HepG2 (cell line): ENCODE results near the gene PPP1R14D. TPM values are rescaled to one million over a fixed set of nuclear protein-coding genes. Genes with fewer than 3 reads are reported as not detected.

Source experiments
- ATM ChIP-seq: fragments of 450-650 bp; IDR thresholded peaks from 2 replicates; pipeline ENCODE4 v1.7.1; 2017; ENCODE audit warnings: mild to moderate bottlenecking, borderline replicate concordance
- FOXA3 ChIP-seq: IDR thresholded peaks from 2 replicates; pipeline ENCODE4 v1.6.1; 2016; ENCODE audit warnings: missing genetic modification reagents, missing compliant biosample characterization
- GATAD2A ChIP-seq: IDR thresholded peaks from 2 replicates; pipeline ENCODE4 v1.6.1; 2016
- HNRNPLL ChIP-seq: fragments of 200-400 bp; formaldehyde crosslinking; IDR thresholded peaks from 2 replicates; pipeline ENCODE4 v1.6.1; 2017; ENCODE audit warnings: mild to moderate bottlenecking, low read depth, low read length; ENCODE audit not compliant: poor library complexity, severe bottlenecking
- NFE2 ChIP-seq: sonication (generic); formaldehyde crosslinking; IDR thresholded peaks from 2 replicates; pipeline ENCODE4 v1.4.0; 2020; ENCODE audit warnings: missing genetic modification reagents
- NONO ChIP-seq, 2 experiments: fragments of 450-650 bp in 1 of 2; sonication (generic) in 1 of 2; formaldehyde crosslinking in 1 of 2; IDR thresholded peaks in 1 of 2; conservative IDR thresholded peaks in 1 of 2; 2 replicates each; pipeline versions ENCODE4 v1.6.1 to v1.8.0; 2017 to 2022; ENCODE audit warnings: mild to moderate bottlenecking in 1 of 2, missing genetic modification reagents in 1 of 2, moderate library complexity in 1 of 2
- RARA ChIP-seq: IDR thresholded peaks from 2 replicates; pipeline ENCODE4 v1.6.1; 2016; ENCODE audit warnings: missing genetic modification reagents, missing compliant biosample characterization
- RFXANK ChIP-seq: IDR thresholded peaks from 2 replicates; pipeline ENCODE4 v1.6.1; 2016
- RXRB ChIP-seq: IDR thresholded peaks from 2 replicates; pipeline ENCODE4 v1.6.1; 2016; ENCODE audit warnings: borderline replicate concordance, missing genetic modification reagents, missing compliant biosample characterization
- SP5 ChIP-seq: IDR thresholded peaks from 2 replicates; pipeline ENCODE4 v1.6.1; 2016; ENCODE audit warnings: low read depth, borderline replicate concordance
- THYN1 ChIP-seq: sonication (generic); formaldehyde crosslinking; IDR thresholded peaks from 2 replicates; pipeline ENCODE4 v1.8.1; 2023; ENCODE audit warnings: low read depth, mild to moderate bottlenecking, moderate library complexity, missing genetic modification reagents, borderline replicate concordance
- ZFP36 ChIP-seq: fragments of 150-350 bp; IDR thresholded peaks from 2 replicates; pipeline ENCODE4 v1.6.1; 2018; ENCODE audit warnings: borderline replicate concordance, low read length, low read depth; ENCODE audit not compliant: partially characterized antibody
- ZNF235 ChIP-seq: sonication (generic); formaldehyde crosslinking; IDR thresholded peaks from 2 replicates; pipeline ENCODE4 v1.8.1; 2023; ENCODE audit warnings: mild to moderate bottlenecking, missing genetic modification reagents, borderline replicate concordance
- ZNF776 ChIP-seq: sonication (generic); formaldehyde crosslinking; IDR thresholded peaks from 2 replicates; pipeline ENCODE4 v1.4.0; 2020; ENCODE audit warnings: mild to moderate bottlenecking, missing genetic modification reagents
- ZNF782 ChIP-seq: sonication (generic); formaldehyde crosslinking; IDR thresholded peaks from 2 replicates; pipeline ENCODE4 v1.4.0; 2020; ENCODE audit warnings: missing genetic modification reagents, mild to moderate bottlenecking, borderline replicate concordance
- polyA plus RNA-seq, 8 experiments: library from polyadenylated mRNA; depleted of rRNA in 3 of 8; stranded (reverse) in 7 of 8; unstranded in 1 of 8; fragments of >200 nt; fragmentation: Illumina TruSeq in 4 of 8; extraction: Trizol in 4 of 8; gene quantifications; 2 replicates each; pipeline versions ENCODE4 v1.2.1 to v1.2.3, GENCODE V29; 2011 to 2016; ENCODE audit warnings: low read depth in 4 of 8, missing spikeins in 1 of 8, mixed read lengths in 1 of 8; ENCODE audit not compliant: insufficient read depth in 1 of 8
- total RNA-seq, 5 experiments: library from RNA; depleted of rRNA; stranded (reverse); fragments of >200 nt; fragmentation: Illumina TruSeq; extraction: Trizol; gene quantifications; 2 replicates each; pipeline ENCODE4 v1.2.3, GENCODE V29; 2016; ENCODE audit warnings: low read depth in 1 of 5
- TF ChIP-seq, protein P1 (sequence below): sonication (generic); formaldehyde crosslinking; IDR thresholded peaks from 2 replicates; pipeline ENCODE4; 2020; ENCODE audit warnings: missing genetic modification reagents, mild to moderate bottlenecking, borderline replicate concordance
- TF ChIP-seq, protein P2 (sequence below): sonication (generic); formaldehyde crosslinking; IDR thresholded peaks from 2 replicates; pipeline ENCODE4 v1.4.0; 2020; ENCODE audit warnings: mild to moderate bottlenecking, low read depth, missing genetic modification reagents
- TF ChIP-seq, protein P3 (sequence below): sonication (generic); formaldehyde crosslinking; IDR thresholded peaks from 2 replicates; pipeline ENCODE4 v1.5.1; 2020; ENCODE audit warnings: missing genetic modification reagents, mild to moderate bottlenecking, borderline replicate concordance
- TF ChIP-seq, protein P4 (sequence below): sonication (generic); formaldehyde crosslinking; IDR thresholded peaks from 2 replicates; pipeline ENCODE4 v1.8.0; 2022; ENCODE audit warnings: missing genetic modification reagents, mild to moderate bottlenecking, moderate library complexity, borderline replicate concordance
- TF ChIP-seq, protein P5 (sequence below): sonication (generic); formaldehyde crosslinking; IDR thresholded peaks from 2 replicates; pipeline ENCODE4 v1.4.0; 2020; ENCODE audit warnings: mild to moderate bottlenecking, missing genetic modification reagents

PPP1R14D gene
- total and polyA plus RNA-seq, 2 of the 13 experiments (the other 11 are each of a cell fraction or from before 2014, with no cell fraction given): 0.53 to 0.55 TPM

DNA sequence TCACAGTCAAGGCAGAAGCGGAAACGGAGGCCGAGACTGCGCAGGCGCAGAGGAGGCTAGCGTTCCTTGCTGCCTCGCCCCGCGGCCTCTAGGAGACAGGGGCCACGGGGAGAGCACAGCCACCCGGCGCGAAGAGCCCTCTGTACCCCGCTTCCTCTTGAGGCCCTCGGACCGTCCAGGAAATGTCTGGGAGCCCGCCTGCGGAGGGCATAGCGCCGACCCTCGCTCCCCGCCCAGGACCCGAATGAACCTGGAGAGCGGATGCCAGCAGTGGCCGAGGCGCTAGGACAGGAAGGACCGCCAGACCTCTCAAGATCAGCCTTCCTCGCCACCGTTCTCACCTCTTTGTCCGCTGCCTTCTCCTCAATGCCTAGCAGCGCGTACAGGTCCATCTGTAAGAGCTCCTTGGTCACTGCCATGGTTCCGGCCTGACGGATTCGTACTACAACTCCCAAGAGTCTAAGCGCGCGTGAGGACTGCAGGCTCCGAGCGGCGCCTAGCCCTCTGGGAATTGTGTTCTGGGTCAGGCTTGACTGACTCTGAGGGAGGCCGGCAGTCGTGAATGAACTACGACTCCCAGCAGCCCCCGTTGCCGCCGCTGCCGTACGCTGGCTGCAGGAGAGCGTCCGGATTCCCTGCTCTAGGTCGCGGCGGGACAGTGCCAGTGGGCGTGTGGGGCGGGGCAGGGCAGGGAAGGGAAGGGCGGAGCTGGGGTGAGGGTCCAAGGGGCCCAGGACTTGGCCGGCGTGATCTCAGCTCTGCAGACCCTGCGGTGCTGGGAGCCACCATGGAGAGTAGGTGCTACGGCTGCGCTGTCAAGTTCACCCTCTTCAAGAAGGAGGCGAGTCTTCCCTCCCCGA is 21.2 kb downstream of the PPP1R14D start, which contains the start of the genes DNAJC17 and ZFYVE19 (continued):
- TF ChIP-seq, protein P1, sequence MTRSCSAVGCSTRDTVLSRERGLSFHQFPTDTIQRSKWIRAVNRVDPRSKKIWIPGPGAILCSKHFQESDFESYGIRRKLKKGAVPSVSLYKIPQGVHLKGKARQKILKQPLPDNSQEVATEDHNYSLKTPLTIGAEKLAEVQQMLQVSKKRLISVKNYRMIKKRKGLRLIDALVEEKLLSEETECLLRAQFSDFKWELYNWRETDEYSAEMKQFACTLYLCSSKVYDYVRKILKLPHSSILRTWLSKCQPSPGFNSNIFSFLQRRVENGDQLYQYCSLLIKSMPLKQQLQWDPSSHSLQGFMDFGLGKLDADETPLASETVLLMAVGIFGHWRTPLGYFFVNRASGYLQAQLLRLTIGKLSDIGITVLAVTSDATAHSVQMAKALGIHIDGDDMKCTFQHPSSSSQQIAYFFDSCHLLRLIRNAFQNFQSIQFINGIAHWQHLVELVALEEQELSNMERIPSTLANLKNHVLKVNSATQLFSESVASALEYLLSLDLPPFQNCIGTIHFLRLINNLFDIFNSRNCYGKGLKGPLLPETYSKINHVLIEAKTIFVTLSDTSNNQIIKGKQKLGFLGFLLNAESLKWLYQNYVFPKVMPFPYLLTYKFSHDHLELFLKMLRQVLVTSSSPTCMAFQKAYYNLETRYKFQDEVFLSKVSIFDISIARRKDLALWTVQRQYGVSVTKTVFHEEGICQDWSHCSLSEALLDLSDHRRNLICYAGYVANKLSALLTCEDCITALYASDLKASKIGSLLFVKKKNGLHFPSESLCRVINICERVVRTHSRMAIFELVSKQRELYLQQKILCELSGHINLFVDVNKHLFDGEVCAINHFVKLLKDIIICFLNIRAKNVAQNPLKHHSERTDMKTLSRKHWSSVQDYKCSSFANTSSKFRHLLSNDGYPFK (CRISPR knock-in tag): peak; percentile 77; the same call in 1 of the 2 replicates
- TF ChIP-seq ZNF776 (CRISPR knock-in tag): peak; percentile 23; the same call in 1 of the 2 replicates
- TF ChIP-seq, protein P2, sequence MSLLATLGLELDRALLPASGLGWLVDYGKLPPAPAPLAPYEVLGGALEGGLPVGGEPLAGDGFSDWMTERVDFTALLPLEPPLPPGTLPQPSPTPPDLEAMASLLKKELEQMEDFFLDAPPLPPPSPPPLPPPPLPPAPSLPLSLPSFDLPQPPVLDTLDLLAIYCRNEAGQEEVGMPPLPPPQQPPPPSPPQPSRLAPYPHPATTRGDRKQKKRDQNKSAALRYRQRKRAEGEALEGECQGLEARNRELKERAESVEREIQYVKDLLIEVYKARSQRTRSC (CRISPR knock-in tag): peak; percentile 65; the same call in 1 of the 2 replicates
- no peak for TF ChIP-seq THYN1 (CRISPR knock-in tag)
- TF ChIP-seq ZNF782: no peak
- no peak for TF ChIP-seq NONO (IDR thresholded peaks at IDR 0.05)
- peak; percentile 86 for TF ChIP-seq NONO (CRISPR knock-in tag; conservative IDR thresholded peaks at IDR 0.05)
- TF ChIP-seq RFXANK: no peak
- TF ChIP-seq, protein P3, sequence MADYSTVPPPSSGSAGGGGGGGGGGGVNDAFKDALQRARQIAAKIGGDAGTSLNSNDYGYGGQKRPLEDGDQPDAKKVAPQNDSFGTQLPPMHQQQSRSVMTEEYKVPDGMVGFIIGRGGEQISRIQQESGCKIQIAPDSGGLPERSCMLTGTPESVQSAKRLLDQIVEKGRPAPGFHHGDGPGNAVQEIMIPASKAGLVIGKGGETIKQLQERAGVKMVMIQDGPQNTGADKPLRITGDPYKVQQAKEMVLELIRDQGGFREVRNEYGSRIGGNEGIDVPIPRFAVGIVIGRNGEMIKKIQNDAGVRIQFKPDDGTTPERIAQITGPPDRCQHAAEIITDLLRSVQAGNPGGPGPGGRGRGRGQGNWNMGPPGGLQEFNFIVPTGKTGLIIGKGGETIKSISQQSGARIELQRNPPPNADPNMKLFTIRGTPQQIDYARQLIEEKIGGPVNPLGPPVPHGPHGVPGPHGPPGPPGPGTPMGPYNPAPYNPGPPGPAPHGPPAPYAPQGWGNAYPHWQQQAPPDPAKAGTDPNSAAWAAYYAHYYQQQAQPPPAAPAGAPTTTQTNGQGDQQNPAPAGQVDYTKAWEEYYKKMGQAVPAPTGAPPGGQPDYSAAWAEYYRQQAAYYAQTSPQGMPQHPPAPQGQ (CRISPR knock-in tag): peak; percentile 94; the same call in 1 of the 2 replicates
- no peak for TF ChIP-seq ATM
- TF ChIP-seq RARA (CRISPR knock-in tag): no peak
- TF ChIP-seq HNRNPLL: peak; percentile 89
- peak; percentile 81; the same call in 1 of the 2 replicates for TF ChIP-seq ZNF235 (CRISPR knock-in tag)
- peak; percentile 37; the same call in 1 of the 2 replicates for TF ChIP-seq GATAD2A
- TF ChIP-seq RXRB: no peak; the same call in 1 of the 2 replicates
- TF ChIP-seq SP5 (CRISPR knock-in tag): peak; percentile 95
- TF ChIP-seq, protein P4, sequence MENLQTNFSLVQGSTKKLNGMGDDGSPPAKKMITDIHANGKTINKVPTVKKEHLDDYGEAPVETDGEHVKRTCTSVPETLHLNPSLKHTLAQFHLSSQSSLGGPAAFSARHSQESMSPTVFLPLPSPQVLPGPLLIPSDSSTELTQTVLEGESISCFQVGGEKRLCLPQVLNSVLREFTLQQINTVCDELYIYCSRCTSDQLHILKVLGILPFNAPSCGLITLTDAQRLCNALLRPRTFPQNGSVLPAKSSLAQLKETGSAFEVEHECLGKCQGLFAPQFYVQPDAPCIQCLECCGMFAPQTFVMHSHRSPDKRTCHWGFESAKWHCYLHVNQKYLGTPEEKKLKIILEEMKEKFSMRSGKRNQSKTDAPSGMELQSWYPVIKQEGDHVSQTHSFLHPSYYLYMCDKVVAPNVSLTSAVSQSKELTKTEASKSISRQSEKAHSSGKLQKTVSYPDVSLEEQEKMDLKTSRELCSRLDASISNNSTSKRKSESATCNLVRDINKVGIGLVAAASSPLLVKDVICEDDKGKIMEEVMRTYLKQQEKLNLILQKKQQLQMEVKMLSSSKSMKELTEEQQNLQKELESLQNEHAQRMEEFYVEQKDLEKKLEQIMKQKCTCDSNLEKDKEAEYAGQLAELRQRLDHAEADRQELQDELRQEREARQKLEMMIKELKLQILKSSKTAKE (CRISPR knock-in tag): no peak
- no peak for TF ChIP-seq NFE2 (CRISPR knock-in tag)
- peak; percentile 9; the same call in 1 of the 2 replicates for TF ChIP-seq FOXA3 (CRISPR knock-in tag)
- TF ChIP-seq, protein P5, sequence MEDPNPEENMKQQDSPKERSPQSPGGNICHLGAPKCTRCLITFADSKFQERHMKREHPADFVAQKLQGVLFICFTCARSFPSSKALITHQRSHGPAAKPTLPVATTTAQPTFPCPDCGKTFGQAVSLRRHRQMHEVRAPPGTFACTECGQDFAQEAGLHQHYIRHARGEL (CRISPR knock-in tag): no peak
- TF ChIP-seq ZFP36: no peak
